Activated CD8-positive, alpha-beta T cell treated with anti-CD3 and anti-CD28 coated beads for 36 hours (primary cell): Measurements from ENCODE around the gene DLX3. TPM values are rescaled to one million over a fixed set of nuclear protein-coding genes. Genes with fewer than 3 reads are reported as not detected.
A peak's percentile ranks its signal among the peaks of the same experiment; 100 is the strongest.

Source experiments
- ATAC-seq: fragments of 200-7000 bp; cut with Tn5 transposase; one replicate; pipeline ENCODE4 v1.10.0; 2021; ENCODE audit warnings: mild to moderate bottlenecking, moderate library complexity
- CTCF ChIA-PET: fragments of 350-600 bp; sonication (Branson Sonifier 250); formaldehyde crosslinking; loops from one replicate; lab custom pipeline; 2021; ENCODE audit warnings: antibody characterized with exemption; lab: Charles Lee
- POLR2A ChIA-PET: fragments of 350-600 bp; sonication (Branson Sonifier 250); formaldehyde crosslinking; loops from one replicate; lab custom pipeline; 2021; ENCODE audit warnings: antibody characterized with exemption; lab: Charles Lee
- DNase-seq: peaks from one replicate; pipeline ENCODE4 v3.0.0-alpha.2; 2020
- H3K27ac Mint-ChIP-seq: one replicate; pipeline ENCODE4 v1.8.0; 2021; ENCODE audit warnings: mild to moderate bottlenecking, mixed read lengths
- H3K27me3 Mint-ChIP-seq: one replicate; pipeline ENCODE4 v1.8.0; 2021; ENCODE audit warnings: mixed read lengths
- H3K36me3 Mint-ChIP-seq: one replicate; pipeline ENCODE4 v1.8.0; 2021; ENCODE audit warnings: low read depth, mixed read lengths
- H3K4me1 Mint-ChIP-seq: one replicate; pipeline ENCODE4 v1.8.0; 2021; ENCODE audit warnings: low read depth, mixed read lengths
- H3K4me3 Mint-ChIP-seq: one replicate; pipeline ENCODE4 v1.8.0; 2021; ENCODE audit warnings: mild to moderate bottlenecking, moderate library complexity, mixed read lengths
- H3K9me3 Mint-ChIP-seq: one replicate; pipeline ENCODE4 v1.8.0; 2021; ENCODE audit warnings: mixed read lengths
- intact Hi-C: fragments of 100-400 bp; cut with micrococcal nuclease; formaldehyde crosslinking; loops from one replicate; pipeline ENCODE4 v1.10.0; 2022
- total RNA-seq, 2 experiments: library from RNA; stranded (reverse); gene quantifications; one replicate each; pipeline ENCODE4 v1.2.3, GENCODE V29; 2021
- TF ChIP-seq, protein P1 (sequence below): fragments of 200-600 bp; IDR thresholded peaks from one replicate; pipeline ENCODE4 v1.8.0; 2022; ENCODE audit warnings: antibody characterized with exemption, mild to moderate bottlenecking

DLX3 gene
- total RNA-seq, 2 experiments from 2014 or later: not detected

DNA sequence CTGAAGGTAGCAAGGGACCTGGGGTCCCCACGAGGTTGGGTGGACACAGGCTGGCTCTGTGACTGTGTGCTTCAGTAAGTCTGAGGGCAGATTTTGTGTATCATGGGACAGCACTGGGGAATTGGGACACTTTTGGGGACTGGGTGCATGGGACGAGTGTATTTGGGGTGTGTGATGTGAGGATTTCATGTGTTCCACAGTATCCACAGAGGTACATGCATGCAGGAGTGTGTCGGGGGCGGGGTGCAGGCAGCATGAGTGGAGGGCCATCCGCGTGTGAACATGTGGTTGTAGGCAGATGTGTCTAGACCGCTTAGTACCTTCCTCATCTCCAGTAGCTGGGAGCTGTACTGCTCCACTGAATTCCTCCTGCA is 1.1 kb upstream of the DLX3 start:
- TF ChIP-seq, protein P1, sequence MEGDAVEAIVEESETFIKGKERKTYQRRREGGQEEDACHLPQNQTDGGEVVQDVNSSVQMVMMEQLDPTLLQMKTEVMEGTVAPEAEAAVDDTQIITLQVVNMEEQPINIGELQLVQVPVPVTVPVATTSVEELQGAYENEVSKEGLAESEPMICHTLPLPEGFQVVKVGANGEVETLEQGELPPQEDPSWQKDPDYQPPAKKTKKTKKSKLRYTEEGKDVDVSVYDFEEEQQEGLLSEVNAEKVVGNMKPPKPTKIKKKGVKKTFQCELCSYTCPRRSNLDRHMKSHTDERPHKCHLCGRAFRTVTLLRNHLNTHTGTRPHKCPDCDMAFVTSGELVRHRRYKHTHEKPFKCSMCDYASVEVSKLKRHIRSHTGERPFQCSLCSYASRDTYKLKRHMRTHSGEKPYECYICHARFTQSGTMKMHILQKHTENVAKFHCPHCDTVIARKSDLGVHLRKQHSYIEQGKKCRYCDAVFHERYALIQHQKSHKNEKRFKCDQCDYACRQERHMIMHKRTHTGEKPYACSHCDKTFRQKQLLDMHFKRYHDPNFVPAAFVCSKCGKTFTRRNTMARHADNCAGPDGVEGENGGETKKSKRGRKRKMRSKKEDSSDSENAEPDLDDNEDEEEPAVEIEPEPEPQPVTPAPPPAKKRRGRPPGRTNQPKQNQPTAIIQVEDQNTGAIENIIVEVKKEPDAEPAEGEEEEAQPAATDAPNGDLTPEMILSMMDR: no peak
- ChIA-PET POLR2A (interaction anchor here (1.4 to 2.1 kb wide), 2 partner anchors 44 to 145 kb away, joined by 4 to 6 read pairs; no protein-coding TSS in a partner anchor), CTCF (interaction anchor here (0.7 to 7.4 kb wide), 46 partner anchors 7 to 439 kb away, joined by 3 to 172 read pairs (median 10); partner anchors contain the start of genes PDK2 and SLC35B1)
- H3K4me1 Mint-ChIP-seq: peaks cover 22% of the 10 kb centered on the region
- no peak overlapping the region for H3K27ac Mint-ChIP-seq
- no peaks in the 10 kb centered on the region for H3K36me3 Mint-ChIP-seq
- H3K27me3 Mint-ChIP-seq: peaks cover 71% of the 10 kb centered on the region
- no peak overlapping the region for H3K4me3 Mint-ChIP-seq
- no peak for DNase-seq
- intact Hi-C loops: loop anchor here (2.0 to 10.0 kb wide), 4 partner anchors 43 to 421 kb away; partner anchors contain the start of gene NXPH3
- H3K9me3 Mint-ChIP-seq: no peaks in the 10 kb centered on the region
- ATAC-seq: no peak

DNA sequence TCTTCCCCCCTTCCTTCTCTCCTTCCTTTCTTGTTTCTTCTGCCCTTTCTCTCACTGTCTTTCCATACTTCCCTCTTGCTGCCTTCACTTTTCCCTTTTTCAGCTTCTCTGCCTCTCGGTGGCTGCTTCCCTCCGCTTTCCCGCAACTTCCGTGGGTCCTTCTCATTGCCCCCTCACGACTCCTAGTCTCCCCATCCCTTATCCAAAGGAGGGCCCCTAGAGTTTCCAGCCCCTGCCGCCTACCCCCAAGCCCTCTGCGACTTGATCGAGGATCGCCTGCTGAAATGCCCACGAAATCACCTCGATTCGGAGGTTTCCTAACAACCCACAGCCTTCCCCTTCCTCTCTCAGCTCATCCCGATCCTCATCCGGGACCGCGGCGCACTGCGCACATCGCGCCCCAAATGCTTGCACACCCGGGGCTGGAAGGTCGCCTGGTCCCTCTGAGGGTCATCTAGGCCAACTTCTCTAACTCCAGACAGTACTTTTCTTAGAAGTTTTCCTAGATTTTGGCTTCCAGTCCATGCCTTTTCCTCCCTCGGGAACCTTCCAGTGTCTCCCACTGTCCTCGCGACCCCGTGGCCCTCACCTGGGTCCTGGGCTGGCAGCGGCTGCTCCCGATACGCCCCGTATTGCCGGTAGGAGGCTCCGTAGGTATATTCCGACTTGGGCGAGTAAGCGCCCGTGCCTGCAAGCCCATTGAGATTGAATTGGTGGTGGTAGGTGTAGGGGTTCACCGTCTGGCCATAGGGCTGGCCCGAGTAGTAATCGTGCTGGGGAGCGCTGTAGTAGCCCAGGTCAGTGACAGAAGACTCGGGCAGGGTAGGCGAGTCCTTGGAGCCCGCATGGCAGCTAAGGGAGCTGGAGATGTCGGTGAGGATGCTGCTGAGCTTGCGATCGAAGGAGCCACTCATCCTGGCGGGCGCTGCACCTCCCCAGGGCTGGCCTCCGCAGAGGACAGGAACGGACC is 654 bp downstream of the DLX3 start:
- H3K4me1 Mint-ChIP-seq: peaks cover 22% of the 10 kb centered on the region
- CTCF ChIA-PET: interaction anchor here (0.7 to 7.4 kb wide), 13 partner anchors 11 to 425 kb away, joined by 3 to 169 read pairs (median 5); no protein-coding TSS in a partner anchor
- H3K9me3 Mint-ChIP-seq: no peaks in the 10 kb centered on the region
- TF ChIP-seq, protein P1: no peak
- peak overlapping the region; percentile 64 for H3K4me3 Mint-ChIP-seq
- intact Hi-C loops: loop anchor here (5.0 to 10.0 kb wide), 3 partner anchors 112 to 420 kb away; partner anchors contain the start of gene NXPH3
- POLR2A ChIA-PET: interaction anchor here (0.6 kb wide), 1 partner anchor 100 kb away, joined by 4 read pairs; no protein-coding TSS in a partner anchor
- H3K27ac Mint-ChIP-seq: no peak overlapping the region
- DNase-seq (no peak), ATAC-seq (no peak)
- no peaks in the 10 kb centered on the region for H3K36me3 Mint-ChIP-seq
- H3K27me3 Mint-ChIP-seq: peaks cover 67% of the 10 kb centered on the region

GRCh38 chr17:49993423-49994060 is 1.5 kb downstream of the DLX3 start:
- intact Hi-C loops: loop anchor here (10.0 kb wide), 1 partner anchor 419 kb away; the partner anchor contains the start of gene NXPH3
- peak; percentile 55 for DNase-seq
- POLR2A ChIA-PET: interaction anchor here (0.6 to 1.0 kb wide), 3 partner anchors 14 to 159 kb away, joined by 3 to 4 read pairs (median 3); no protein-coding TSS in a partner anchor

GRCh38 chr17:49992933-49993422 is 2.0 kb downstream of the DLX3 start:
- no peak overlapping the region for H3K4me3 Mint-ChIP-seq
- peaks cover 63% of the 10 kb centered on the region for H3K27me3 Mint-ChIP-seq
- no peak for ATAC-seq
- intact Hi-C loops: loop anchor here (10.0 kb wide), 1 partner anchor 418 kb away; the partner anchor contains the start of gene NXPH3
- POLR2A ChIA-PET: interaction anchor here (0.6 to 1.4 kb wide), 5 partner anchors 13 to 160 kb away, joined by 3 to 4 read pairs (median 3); no protein-coding TSS in a partner anchor
- TF ChIP-seq, protein P1: no peak
- no peak overlapping the region for H3K27ac Mint-ChIP-seq
- DNase-seq: no peak
- no peaks in the 10 kb centered on the region for H3K9me3 Mint-ChIP-seq
- CTCF ChIA-PET: interaction anchor here (1.0 to 7.4 kb wide), 6 partner anchors 13 to 132 kb away, joined by 4 to 169 read pairs (median 74); partner anchors contain the start of gene ITGA3
- H3K36me3 Mint-ChIP-seq: no peaks in the 10 kb centered on the region
- H3K4me1 Mint-ChIP-seq: peaks cover 22% of the 10 kb centered on the region

More at GRCh38 chr17:49993423-49994060, 1.5 kb downstream of the DLX3 start:
- CTCF ChIA-PET: interaction anchor here (1.0 to 7.4 kb wide), 7 partner anchors 14 to 132 kb away, joined by 4 to 169 read pairs (median 8); partner anchors contain the start of gene ITGA3
- H3K36me3 Mint-ChIP-seq: no peaks in the 10 kb centered on the region
- H3K27ac Mint-ChIP-seq: no peak overlapping the region
- TF ChIP-seq, protein P1: no peak
- no peaks in the 10 kb centered on the region for H3K9me3 Mint-ChIP-seq
- peak; percentile 28 for ATAC-seq
- H3K27me3 Mint-ChIP-seq: peaks cover 65% of the 10 kb centered on the region
- peak overlapping the region; percentile 64 for H3K4me3 Mint-ChIP-seq
- peaks cover 22% of the 10 kb centered on the region for H3K4me1 Mint-ChIP-seq
